HL-60 (cell line): ENCODE results near the gene LONRF3.

ENCODE experiments used
- DNase-seq, 2 experiments: peaks; one replicate each; pipeline ENCODE4 v3.0.0-alpha.2; 2010 to 2020; ENCODE audit warnings: low read depth in 1 of 2, low spot score in 1 of 2
- H3K27ac ChIP-seq: fragments of 250-450 bp; sonication (Bioruptor Pico); replicated peaks from 2 replicates; pipeline ENCODE4 v1.5.1; 2020; ENCODE audit warnings: mild to moderate bottlenecking, moderate library complexity
- H3K27me3 ChIP-seq: fragments of 250-450 bp; sonication (Bioruptor Pico); 2 replicates; pipeline ENCODE4 v1.5.1; 2021; ENCODE audit warnings: mild to moderate bottlenecking, moderate library complexity; ENCODE audit not compliant: insufficient read depth, poor library complexity, severe bottlenecking
- H3K4me3 ChIP-seq: replicated peaks from 2 replicates; pipeline ENCODE4 v1.5.1; 2011; ENCODE audit warnings: mild to moderate bottlenecking, control low read depth, low read length; ENCODE audit not compliant: insufficient read depth
- GABPA ChIP-seq: IDR thresholded peaks from 2 replicates; pipeline ENCODE4 v1.6.1; 2012; ENCODE audit warnings: low read depth
- POLR2AphosphoS5 ChIP-seq: IDR thresholded peaks from 2 replicates; pipeline ENCODE4 v1.6.1; 2012; ENCODE audit warnings: low read depth
- REST ChIP-seq: IDR thresholded peaks from 2 replicates; pipeline ENCODE4 v1.6.1; 2012; ENCODE audit warnings: low read depth; ENCODE audit not compliant: insufficient replicate concordance
- SPI1 ChIP-seq: IDR thresholded peaks from 2 replicates; pipeline ENCODE4 v1.6.1; 2012; ENCODE audit warnings: low read depth, mild to moderate bottlenecking, borderline replicate concordance
- TF ChIP-seq, protein P1 (sequence below): IDR thresholded peaks from one replicate; pipeline ENCODE4 v1.5.1; 2011; ENCODE audit warnings: low read length, control low read depth, inconsistent platforms; ENCODE audit not compliant: insufficient read depth

Gene LONRF3

DNA sequence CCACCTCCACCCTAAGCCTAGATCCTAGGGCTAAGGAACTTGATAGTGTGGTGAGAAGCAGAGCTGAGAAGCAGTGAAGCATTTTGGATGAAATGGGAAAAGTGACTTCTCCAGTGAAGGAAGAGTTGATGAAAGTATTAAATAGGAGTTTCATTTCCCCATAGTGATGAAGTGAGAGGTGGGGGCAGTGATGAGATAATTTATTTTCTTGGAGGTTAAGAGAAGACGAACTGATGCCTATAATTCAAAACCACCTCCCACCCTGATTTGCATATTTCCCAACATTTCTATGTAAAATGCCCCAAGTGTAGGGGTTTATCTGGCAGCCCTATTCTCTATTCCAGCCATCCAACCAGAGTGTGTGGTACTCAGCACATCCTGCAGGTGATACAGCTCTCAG, 6.3 kb downstream of the LONRF3 start:
- DNase-seq, result no peak
- Histone ChIP-seq H3K4me3 (no peak overlapping the region), H3K27me3 (no peaks in the 10 kb centered on the region), H3K27ac (no peak overlapping the region)
- TF ChIP-seq SPI1 (no peak), GABPA (no peak), REST (no peak), POLR2AphosphoS5 (no peak)
- TF ChIP-seq, protein P1, sequence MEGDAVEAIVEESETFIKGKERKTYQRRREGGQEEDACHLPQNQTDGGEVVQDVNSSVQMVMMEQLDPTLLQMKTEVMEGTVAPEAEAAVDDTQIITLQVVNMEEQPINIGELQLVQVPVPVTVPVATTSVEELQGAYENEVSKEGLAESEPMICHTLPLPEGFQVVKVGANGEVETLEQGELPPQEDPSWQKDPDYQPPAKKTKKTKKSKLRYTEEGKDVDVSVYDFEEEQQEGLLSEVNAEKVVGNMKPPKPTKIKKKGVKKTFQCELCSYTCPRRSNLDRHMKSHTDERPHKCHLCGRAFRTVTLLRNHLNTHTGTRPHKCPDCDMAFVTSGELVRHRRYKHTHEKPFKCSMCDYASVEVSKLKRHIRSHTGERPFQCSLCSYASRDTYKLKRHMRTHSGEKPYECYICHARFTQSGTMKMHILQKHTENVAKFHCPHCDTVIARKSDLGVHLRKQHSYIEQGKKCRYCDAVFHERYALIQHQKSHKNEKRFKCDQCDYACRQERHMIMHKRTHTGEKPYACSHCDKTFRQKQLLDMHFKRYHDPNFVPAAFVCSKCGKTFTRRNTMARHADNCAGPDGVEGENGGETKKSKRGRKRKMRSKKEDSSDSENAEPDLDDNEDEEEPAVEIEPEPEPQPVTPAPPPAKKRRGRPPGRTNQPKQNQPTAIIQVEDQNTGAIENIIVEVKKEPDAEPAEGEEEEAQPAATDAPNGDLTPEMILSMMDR, result no peak

- Histone ChIP-seq H3K27ac (no peak overlapping the region), H3K4me3 (no peak overlapping the region), H3K27me3 (no peaks in the 10 kb centered on the region)
- DNase-seq, result no peak
- TF ChIP-seq SPI1, result no peak
- no peak for TF ChIP-seq REST
- no peak for TF ChIP-seq POLR2AphosphoS5
- no peak for TF ChIP-seq GABPA
- TF ChIP-seq, protein P1, result no peak
Observed at GRCh38 chrX:118983513-118983912, 9.1 kb downstream of the LONRF3 start.

DNA sequence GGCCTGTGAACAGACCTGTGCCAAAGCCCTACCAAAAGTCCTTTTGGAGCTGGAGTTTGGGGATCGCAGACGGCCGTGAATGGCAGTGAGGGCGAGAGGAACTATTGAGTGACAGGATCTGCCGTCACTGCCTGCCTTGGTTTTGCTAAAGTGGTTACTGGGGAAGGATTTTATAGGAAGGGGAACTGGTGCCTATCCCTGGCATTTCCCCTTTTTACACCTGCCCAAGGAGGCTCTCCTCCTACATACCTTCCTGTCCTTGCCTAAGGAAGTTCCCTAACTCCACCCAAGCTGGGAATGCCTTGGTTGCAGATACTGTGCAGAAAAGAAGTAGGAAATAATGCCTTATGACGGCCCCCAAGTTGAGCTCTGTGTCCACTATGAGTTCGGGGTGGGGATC, 14.5 kb downstream of the LONRF3 start:
- no peak for DNase-seq
- no peak overlapping the region for H3K4me3 ChIP-seq
- no peak for TF ChIP-seq GABPA
- TF ChIP-seq SPI1, result peak; percentile 69; the same call in 1 of the 2 replicates
- H3K27ac ChIP-seq, result no peak overlapping the region
- no peaks in the 10 kb centered on the region for H3K27me3 ChIP-seq

- no peak for DNase-seq
- Histone ChIP-seq H3K27ac (no peak overlapping the region), H3K27me3 (no peaks in the 10 kb centered on the region)
Observed at GRCh38 chrX:118989886-118990285, 15.5 kb downstream of the LONRF3 start.

More at GRCh38 chrX:118989886-118990285, 15.5 kb downstream of the LONRF3 start:
- TF ChIP-seq REST (no peak), POLR2AphosphoS5 (no peak), SPI1 (no peak), GABPA (no peak)
- TF ChIP-seq, protein P1, result no peak
- no peak overlapping the region for H3K4me3 ChIP-seq
